Bronchial epithelial cell (primary cell): ENCODE measurements around the gene TSPAN17. TPM values are rescaled to one million over a fixed set of nuclear protein-coding genes. Genes with fewer than 3 reads are reported as not detected.
A peak's percentile ranks its signal among the peaks of the same experiment; 100 is the strongest.

Experiments used
- DNase-seq: peaks from one replicate; pipeline ENCODE4 v3.0.0-alpha.2; 2010; ENCODE audit warnings: low read depth
- FAIRE-seq: peaks from 2 replicates; lab custom pipeline; 2011; peaks lifted over from hg19 to GRCh38; lab: Jason Lieb, UNC
- H3K27me3 ChIP-seq: 2 replicates; pipeline ENCODE4 v1.5.1; 2011; ENCODE audit warnings: low read length; ENCODE audit not compliant: control insufficient read depth, insufficient read depth
- H3K36me3 ChIP-seq: 2 replicates; pipeline ENCODE4 v1.5.1; 2011; ENCODE audit warnings: low read length; ENCODE audit not compliant: control insufficient read depth, insufficient read depth
- H3K4me3 ChIP-seq: 2 replicates; pipeline ENCODE4 v1.5.1; 2011; ENCODE audit warnings: mild to moderate bottlenecking, low read depth, low read length, control low read depth
- CTCF ChIP-seq: IDR thresholded peaks from 2 replicates; pipeline ENCODE4 v1.5.1; 2011; ENCODE audit warnings: mild to moderate bottlenecking, moderate library complexity, low read length, control low read depth, inconsistent platforms; ENCODE audit not compliant: insufficient read depth, severe bottlenecking
- total RNA-seq: library from RNA; depleted of rRNA; stranded (reverse); fragments of >200 nt; gene quantifications from 2 replicates; pipeline ENCODE4 v1.2.1, GENCODE V29; 2014

TSPAN17 gene
- total RNA-seq, 1 donor from 2014 or later = 46.3 TPM

- TF ChIP-seq CTCF = no peak
- H3K4me3 ChIP-seq = no peak overlapping the region
- no peaks in the 10 kb centered on the region for H3K36me3 ChIP-seq
- DNase-seq (no peak), FAIRE-seq (no peak)
- peaks cover 14% of the 10 kb centered on the region for H3K27me3 ChIP-seq
Observed at GRCh38 chr5:176629317-176629852, 17.9 kb upstream of the TSPAN17 start.

- H3K36me3 ChIP-seq = no peaks in the 10 kb centered on the region
- FAIRE-seq (no peak), DNase-seq (peak; percentile 28)
- H3K4me3 ChIP-seq = peak within 1 kb of the TSS; percentile 19
- no peak for TF ChIP-seq CTCF
- H3K27me3 ChIP-seq = peaks cover 15% of the 10 kb centered on the region
Observed at GRCh38 chr5:176629853-176630680, 17.2 kb upstream of the TSPAN17 start, which contains the start of the genes EIF4E1B and SNCB. EIF4E1B (plus strand) TSS chr5:176630675; CDS start chr5:176642788, 12,113 bp downstream. SNCB (minus strand) TSS chr5:176630534; CDS start chr5:176629654, 880 bp downstream.

GRCh38 chr5:176630681-176631222, 16.5 kb upstream of the TSPAN17 start:
- no peak for TF ChIP-seq CTCF
- DNase-seq (no peak), FAIRE-seq (peak; percentile 66)
- H3K27me3 ChIP-seq = peaks cover 17% of the 10 kb centered on the region
- peak overlapping the region; percentile 19 for H3K4me3 ChIP-seq
- H3K36me3 ChIP-seq = no peaks in the 10 kb centered on the region

GRCh38 chr5:176631383-176632200, 15.7 kb upstream of the TSPAN17 start:
- FAIRE-seq (peak; percentile 13), DNase-seq (no peak)
- no peak for TF ChIP-seq CTCF
- Histone ChIP-seq H3K36me3 (no peaks in the 10 kb centered on the region), H3K27me3 (peaks cover 18% of the 10 kb centered on the region), H3K4me3 (no peak overlapping the region)

- Histone ChIP-seq H3K36me3 (no peaks in the 10 kb centered on the region), H3K4me3 (no peak overlapping the region), H3K27me3 (peaks cover 18% of the 10 kb centered on the region)
- DNase-seq = no peak
- TF ChIP-seq CTCF = no peak
- FAIRE-seq = peak; percentile 28
Observed at GRCh38 chr5:176632745-176633144, 14.5 kb upstream of the TSPAN17 start.
